HepG2 (cell line): Measurements from ENCODE around the gene CCDC14. TPM values are rescaled to one million over a fixed set of nuclear protein-coding genes. Genes with fewer than 3 reads are reported as not detected.

ENCODE experiments used
- ATF4 ChIP-seq, 2 experiments: fragments of 450-650 bp in 1 of 2; sonication (generic) in 1 of 2; formaldehyde crosslinking; IDR thresholded peaks; 2 replicates each; pipeline versions ENCODE4 v1.5.0 to v1.8.0; 2020 to 2022; ENCODE audit warnings: mild to moderate bottlenecking in 1 of 2, missing genetic modification reagents in 1 of 2
- CENPX ChIP-seq: sonication (generic); formaldehyde crosslinking; IDR thresholded peaks from 2 replicates; pipeline ENCODE4 v1.9.0; 2021; ENCODE audit warnings: mild to moderate bottlenecking, missing genetic modification reagents, moderate library complexity
- DRAP1 ChIP-seq: IDR thresholded peaks from 2 replicates; pipeline ENCODE4 v1.6.1; 2016; ENCODE audit warnings: missing genetic modification reagents, missing compliant biosample characterization
- ELF1 ChIP-seq: sonication (generic); formaldehyde crosslinking; IDR thresholded peaks from 2 replicates; pipeline ENCODE4 v1.4.0; 2020; ENCODE audit warnings: missing genetic modification reagents
- ESRRA ChIP-seq: sonication (generic); formaldehyde crosslinking; IDR thresholded peaks from 2 replicates; pipeline ENCODE4 v1.5.1; 2020; ENCODE audit warnings: mild to moderate bottlenecking, low read depth, missing genetic modification reagents
- FOXO1 ChIP-seq: sonication (generic); formaldehyde crosslinking; IDR thresholded peaks from 2 replicates; pipeline ENCODE4 v1.4.0; 2020; ENCODE audit warnings: missing genetic modification reagents
- GLI4 ChIP-seq: sonication (generic); formaldehyde crosslinking; IDR thresholded peaks from 2 replicates; pipeline ENCODE4 v1.5.1; 2020; ENCODE audit warnings: missing genetic modification reagents, mild to moderate bottlenecking, moderate library complexity, borderline replicate concordance
- IRX3 ChIP-seq: sonication (generic); formaldehyde crosslinking; IDR thresholded peaks from 2 replicates; pipeline ENCODE4 v1.8.1; 2023; ENCODE audit warnings: mild to moderate bottlenecking, low read depth, missing genetic modification reagents, borderline replicate concordance
- JUNB ChIP-seq: sonication (generic); formaldehyde crosslinking; IDR thresholded peaks from 2 replicates; pipeline ENCODE4 v1.8.0; 2022; ENCODE audit warnings: missing genetic modification reagents, mild to moderate bottlenecking, borderline replicate concordance
- MAFG ChIP-seq: sonication (generic); formaldehyde crosslinking; IDR thresholded peaks from 2 replicates; pipeline ENCODE4 v1.5.1; 2020; ENCODE audit warnings: mild to moderate bottlenecking, missing genetic modification reagents
- MAX ChIP-seq: IDR thresholded peaks from 2 replicates; pipeline ENCODE4 v1.6.1; 2012; ENCODE audit warnings: inconsistent platforms
- REST ChIP-seq, 2 experiments: IDR thresholded peaks; 2 replicates each; pipeline ENCODE4 v1.6.1; 2011 to 2012; ENCODE audit warnings: low read length in 2 of 2, borderline replicate concordance in 1 of 2, low read depth in 1 of 2, mild to moderate bottlenecking in 1 of 2, moderate library complexity in 1 of 2
- RNF2 ChIP-seq: fragments of 450-650 bp; conservative IDR thresholded peaks from 2 replicates; pipeline ENCODE4 v1.6.1; 2016; ENCODE audit warnings: low read depth
- SYNCRIP ChIP-seq: fragments of 200-400 bp; formaldehyde crosslinking; IDR thresholded peaks from 2 replicates; pipeline ENCODE4 v1.6.1; 2018; ENCODE audit warnings: mild to moderate bottlenecking, low read depth, low read length; ENCODE audit not compliant: insufficient read depth
- TP53 ChIP-seq: sonication (generic); formaldehyde crosslinking; conservative IDR thresholded peaks from 2 replicates; pipeline ENCODE4 v1.4.0; 2020; ENCODE audit warnings: missing genetic modification reagents
- ZBTB4 ChIP-seq: sonication (generic); formaldehyde crosslinking; IDR thresholded peaks from 2 replicates; pipeline ENCODE4 v1.4.0; 2020; ENCODE audit warnings: missing genetic modification reagents, mild to moderate bottlenecking, borderline replicate concordance
- ZNF143 ChIP-seq: sonication (generic); formaldehyde crosslinking; IDR thresholded peaks from 2 replicates; pipeline ENCODE4 v1.4.0; 2020; ENCODE audit warnings: missing genetic modification reagents
- ZNF230 ChIP-seq: sonication (generic); formaldehyde crosslinking; IDR thresholded peaks from 2 replicates; pipeline ENCODE4 v1.4.0; 2020; ENCODE audit warnings: mild to moderate bottlenecking, missing genetic modification reagents
- ZNF557 ChIP-seq: sonication (generic); formaldehyde crosslinking; IDR thresholded peaks from 2 replicates; pipeline ENCODE4 v1.4.0; 2020; ENCODE audit warnings: missing genetic modification reagents
- ZNF605 ChIP-seq: sonication (generic); formaldehyde crosslinking; IDR thresholded peaks from 2 replicates; pipeline ENCODE4 v1.8.0; 2022; ENCODE audit warnings: mild to moderate bottlenecking, missing genetic modification reagents
- ZNF768 ChIP-seq: sonication (generic); formaldehyde crosslinking; IDR thresholded peaks from 2 replicates; pipeline ENCODE4 v1.4.0; 2020; ENCODE audit warnings: missing genetic modification reagents
- polyA plus RNA-seq, 8 experiments: library from polyadenylated mRNA; depleted of rRNA in 3 of 8; stranded (reverse) in 7 of 8; unstranded in 1 of 8; fragments of >200 nt; fragmentation: Illumina TruSeq in 4 of 8; extraction: Trizol in 4 of 8; gene quantifications; 2 replicates each; pipeline versions ENCODE4 v1.2.1 to v1.2.3, GENCODE V29; 2011 to 2016; ENCODE audit warnings: low read depth in 4 of 8, missing spikeins in 1 of 8, mixed read lengths in 1 of 8; ENCODE audit not compliant: insufficient read depth in 1 of 8
- total RNA-seq, 5 experiments: library from RNA; depleted of rRNA; stranded (reverse); fragments of >200 nt; fragmentation: Illumina TruSeq; extraction: Trizol; gene quantifications; 2 replicates each; pipeline ENCODE4 v1.2.3, GENCODE V29; 2016; ENCODE audit warnings: low read depth in 1 of 5

Gene CCDC14
- total and polyA plus RNA-seq, 2 of the 13 experiments (the other 11 are each of a cell fraction or from before 2014, with no cell fraction given): 48.7 to 49.0 TPM

GRCh38 chr3:123960781-123961507, at the start of gene CCDC14 (continued):
- TF ChIP-seq IRX3: no peak
- no peak for TF ChIP-seq SYNCRIP
- TF ChIP-seq ATF4 (CRISPR knock-in tag; IDR thresholded peaks at IDR 0.05): peak in 1 of 2 experiments; percentile 72; a peak in 2 of 4 replicates
- peak; percentile 91 for TF ChIP-seq ZNF605 (CRISPR knock-in tag)
- TF ChIP-seq ZNF768 (CRISPR knock-in tag): peak; percentile 49; the same call in 1 of the 2 replicates
- TF ChIP-seq JUNB (CRISPR knock-in tag): peak; percentile 31; the same call in 1 of the 2 replicates
- TF ChIP-seq MAFG (CRISPR knock-in tag): no peak
- peak; percentile 39; the same call in 1 of the 2 replicates for TF ChIP-seq ZBTB4
- TF ChIP-seq ZNF230 (CRISPR knock-in tag): no peak; the same call in 1 of the 2 replicates
- TF ChIP-seq GLI4 (CRISPR knock-in tag): no peak
- no peak for TF ChIP-seq REST (IDR thresholded peaks at IDR 0.05; ENCODE audit: borderline replicate concordance in 1 of 2, low read depth in 1 of 2, low read length in 2 of 2)
- TF ChIP-seq DRAP1 (CRISPR knock-in tag): peak; percentile 56; the same call in 1 of the 2 replicates
- no peak for TF ChIP-seq ZNF557 (CRISPR knock-in tag)
- TF ChIP-seq CENPX: no peak
- TF ChIP-seq ZNF143 (CRISPR knock-in tag): no peak; the same call in 1 of the 2 replicates
- TF ChIP-seq ELF1 (CRISPR knock-in tag): peak; percentile 83
- no peak; the same call in 1 of the 2 replicates for TF ChIP-seq RNF2
- no peak for TF ChIP-seq FOXO1 (CRISPR knock-in tag)
- TF ChIP-seq TP53 (CRISPR knock-in tag): no peak
- TF ChIP-seq ESRRA (CRISPR knock-in tag): 0 out of 2 replicates have a peak, but pooled peaks have one; percentile 20
- peak; percentile 90 for TF ChIP-seq MAX
